CD4-positive, CD25-positive, alpha-beta regulatory T cell (primary cell): Measurements from ENCODE around the gene BRINP2. TPM values are rescaled to one million over a fixed set of nuclear protein-coding genes. Genes with fewer than 3 reads are reported as not detected.

ENCODE experiments used
- ATAC-seq, 2 donors: fragments of 150-1000 bp; cut with Tn5 transposase; one replicate each; pipeline ENCODE4 v1.10.0; 2021; ENCODE audit warnings: low read depth in 2 of 2, moderate number of reproducible peaks in 2 of 2, moderate library complexity in 1 of 2
- DNase-seq, 3 donors: peaks; one replicate each; pipeline versions ENCODE4 v3.0.0 to v3.0.0-alpha.2; 2012 to 2022; ENCODE audit warnings: mixed read lengths in 1 of 3
- H3K27ac ChIP-seq: one replicate; pipeline ENCODE4 v1.7.0; 2013; ENCODE audit warnings: mild to moderate bottlenecking, low read length; ENCODE audit not compliant: insufficient read depth, poor library complexity, severe bottlenecking
- H3K27me3 ChIP-seq: one replicate; pipeline ENCODE4 v1.7.0; 2013; ENCODE audit warnings: low read length; ENCODE audit not compliant: control insufficient read depth, insufficient read depth
- H3K36me3 ChIP-seq: one replicate; pipeline ENCODE4 v1.7.0; 2013; ENCODE audit warnings: mild to moderate bottlenecking, low read length, moderate library complexity; ENCODE audit not compliant: control insufficient read depth, insufficient read depth
- H3K4me1 ChIP-seq: 2 replicates; pipeline ENCODE4 v1.7.0; 2013; ENCODE audit warnings: mild to moderate bottlenecking, low read length; ENCODE audit not compliant: insufficient read depth, control insufficient read depth, poor library complexity, severe bottlenecking
- H3K4me3 ChIP-seq: one replicate; pipeline ENCODE4 v1.7.0; 2013; ENCODE audit warnings: low read depth, mild to moderate bottlenecking, low read length, moderate library complexity
- H3K9me3 ChIP-seq, 2 experiments: 1 replicate in 1 of 2; 2 replicates in 1 of 2; pipeline ENCODE4 v1.7.0; 2013; ENCODE audit warnings: low read length in 2 of 2, mild to moderate bottlenecking in 1 of 2, moderate library complexity in 1 of 2; ENCODE audit not compliant: control insufficient read depth in 2 of 2
- H3K27ac Mint-ChIP-seq, 3 donors: one replicate each; pipeline ENCODE4 v1.8.0; 2020 to 2022; ENCODE audit warnings: mild to moderate bottlenecking in 3 of 3, mixed read lengths in 3 of 3, moderate library complexity in 2 of 3
- H3K27me3 Mint-ChIP-seq: one replicate; pipeline ENCODE4 v1.8.0; 2022; ENCODE audit warnings: mild to moderate bottlenecking, mixed read lengths
- H3K36me3 Mint-ChIP-seq: one replicate; pipeline ENCODE4 v1.8.0; 2020; ENCODE audit warnings: mixed read lengths
- H3K4me1 Mint-ChIP-seq, 4 donors: one replicate each; pipeline ENCODE4 v1.8.0; 2020 to 2022; ENCODE audit warnings: mixed read lengths in 4 of 4, mild to moderate bottlenecking in 1 of 4
- H3K4me3 Mint-ChIP-seq, 4 donors: one replicate each; pipeline ENCODE4 v1.8.0; 2020 to 2022; ENCODE audit warnings: mild to moderate bottlenecking in 4 of 4, mixed read lengths in 4 of 4, moderate library complexity in 3 of 4
- H3K9me3 Mint-ChIP-seq, 7 donors: one replicate each; pipeline ENCODE4 v1.8.0; 2020 to 2022; ENCODE audit warnings: mixed read lengths in 7 of 7, mild to moderate bottlenecking in 3 of 7, moderate library complexity in 2 of 7
- polyA plus RNA-seq, 4 donors: library from polyadenylated mRNA; unstranded; fragments of 300-500 nt; fragmentation: Illumina TruSeq; gene quantifications; one replicate each; pipeline ENCODE4 v1.2.3, GENCODE V29; 2021
- total RNA-seq: library from RNA; stranded (reverse); gene quantifications from one replicate; pipeline ENCODE4 v1.2.3, GENCODE V29; 2022

The BRINP2 gene
- total and polyA plus RNA-seq, 5 donors from 2014 or later = not detected

DNA sequence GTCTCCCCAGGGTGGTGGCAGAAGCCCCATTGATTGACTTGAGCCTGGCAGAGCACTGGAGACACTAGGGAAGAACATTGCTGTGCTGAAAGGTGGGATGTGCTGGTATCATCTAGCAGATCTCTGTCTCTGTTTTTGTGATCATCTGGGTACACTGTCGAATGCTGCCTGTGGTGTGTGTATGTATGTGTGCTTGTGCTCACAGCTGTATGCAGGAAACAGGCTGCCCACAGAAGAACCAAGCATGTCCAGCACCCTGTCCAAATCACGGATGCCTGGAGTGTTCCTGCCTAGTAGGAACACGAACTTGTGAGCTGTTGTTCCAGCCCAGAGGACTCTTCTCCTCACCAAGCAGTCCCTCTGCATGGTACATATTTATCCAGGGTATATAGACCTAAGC lies 1.5 kb downstream of the BRINP2 start:
- Histone ChIP-seq H3K4me3 (no peak overlapping the region), H3K9me3 (no peaks in the 10 kb centered on the region), H3K36me3 (no peaks in the 10 kb centered on the region), H3K4me1 (no peaks in the 10 kb centered on the region), H3K27me3 (peaks cover 2% of the 10 kb centered on the region), H3K27ac (no peak overlapping the region)
- ATAC-seq (no peak), DNase-seq (no peak)
- Mint-ChIP-seq H3K4me1 (peaks cover 0 to 2% (median 0%) of the 10 kb centered on the region in 4 donors), H3K27ac (no peak overlapping the region), H3K9me3 (peaks cover 0 to 4% (median 0%) of the 10 kb centered on the region in 7 donors), H3K4me3 (peak overlapping the region in 1 of 4 donors; percentile 27), H3K36me3 (no peaks in the 10 kb centered on the region), H3K27me3 (peaks cover 13% of the 10 kb centered on the region)

GRCh38 chr1:177172866-177173265 lies 2.1 kb downstream of the BRINP2 start:
- H3K27me3 Mint-ChIP-seq = peaks cover 13% of the 10 kb centered on the region

GRCh38 chr1:177173976-177174375 lies 3.2 kb downstream of the BRINP2 start:
- Histone ChIP-seq H3K4me3 (no peak overlapping the region), H3K36me3 (no peaks in the 10 kb centered on the region), H3K9me3 (no peaks in the 10 kb centered on the region), H3K4me1 (no peaks in the 10 kb centered on the region), H3K27me3 (peaks cover 2% of the 10 kb centered on the region), H3K27ac (no peak overlapping the region)
- ATAC-seq = no peak
- Mint-ChIP-seq H3K4me3 (no peak overlapping the region), H3K27me3 (peaks cover 13% of the 10 kb centered on the region), H3K36me3 (no peaks in the 10 kb centered on the region), H3K27ac (no peak overlapping the region), H3K9me3 (peaks cover 0 to 4% (median 0%) of the 10 kb centered on the region in 7 donors), H3K4me1 (peaks cover 0 to 2% (median 0%) of the 10 kb centered on the region in 4 donors)
- no peak for DNase-seq

More at GRCh38 chr1:177172866-177173265, 2.1 kb downstream of the BRINP2 start:
- H3K4me3 Mint-ChIP-seq = no peak overlapping the region
- peaks cover 0 to 4% (median 0%) of the 10 kb centered on the region in 7 donors for H3K9me3 Mint-ChIP-seq
- Histone ChIP-seq H3K36me3 (no peaks in the 10 kb centered on the region), H3K27ac (no peak overlapping the region), H3K4me3 (no peak overlapping the region), H3K9me3 (no peaks in the 10 kb centered on the region), H3K27me3 (peaks cover 2% of the 10 kb centered on the region), H3K4me1 (no peaks in the 10 kb centered on the region)
- H3K27ac Mint-ChIP-seq = no peak overlapping the region
- ATAC-seq (no peak), DNase-seq (no peak)
- no peaks in the 10 kb centered on the region for H3K36me3 Mint-ChIP-seq
- peaks cover 0 to 2% (median 0%) of the 10 kb centered on the region in 4 donors for H3K4me1 Mint-ChIP-seq

DNA sequence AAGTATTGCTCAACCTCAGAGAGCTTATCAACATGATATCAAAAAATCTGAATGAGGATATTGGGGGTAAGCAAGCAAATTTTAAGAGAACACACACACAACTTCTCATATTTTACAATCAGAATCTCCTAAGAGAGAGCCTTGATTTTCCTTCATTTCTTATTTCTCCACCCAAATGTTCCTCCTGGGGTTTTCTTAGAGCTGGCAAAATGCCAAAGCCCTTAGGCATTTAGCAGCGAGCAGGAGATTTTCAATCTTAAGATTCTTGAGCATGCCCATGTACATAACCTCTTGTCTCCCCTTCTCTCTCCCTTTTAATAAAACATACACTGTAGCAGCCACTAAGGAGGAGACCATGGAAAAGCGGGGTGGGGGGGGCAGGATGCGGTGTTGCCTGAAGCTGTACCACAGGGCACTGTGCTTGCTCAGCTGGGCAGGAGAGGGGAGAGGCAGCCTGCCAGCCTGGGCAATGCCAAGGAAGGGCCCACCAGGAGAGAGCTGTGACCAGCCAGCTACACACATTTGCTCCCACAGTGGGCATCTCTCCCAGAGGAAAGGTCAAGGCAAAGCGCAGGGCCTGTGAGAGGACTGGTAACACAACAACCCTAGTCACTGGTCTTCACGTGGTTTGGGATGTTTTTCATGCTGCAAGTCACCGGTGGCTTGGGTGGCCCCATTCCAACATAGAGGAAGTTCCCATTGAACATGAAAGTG lies 4.3 kb downstream of the BRINP2 start:
- DNase-seq (no peak), ATAC-seq (no peak)
- H3K4me1 Mint-ChIP-seq = peaks cover 0 to 2% (median 0%) of the 10 kb centered on the region in 4 donors
- H3K27me3 Mint-ChIP-seq = peaks cover 13% of the 10 kb centered on the region
- H3K4me3 ChIP-seq = no peak overlapping the region
- no peak overlapping the region for H3K27ac ChIP-seq
- H3K27ac Mint-ChIP-seq = no peak overlapping the region
- H3K9me3 Mint-ChIP-seq = peaks cover 0 to 4% (median 1%) of the 10 kb centered on the region in 7 donors
- no peaks in the 10 kb centered on the region for H3K36me3 ChIP-seq
- peaks cover 2% of the 10 kb centered on the region for H3K27me3 ChIP-seq
- H3K9me3 ChIP-seq = no peaks in the 10 kb centered on the region
- no peak overlapping the region for H3K4me3 Mint-ChIP-seq
- no peaks in the 10 kb centered on the region for H3K36me3 Mint-ChIP-seq
- no peaks in the 10 kb centered on the region for H3K4me1 ChIP-seq

DNA sequence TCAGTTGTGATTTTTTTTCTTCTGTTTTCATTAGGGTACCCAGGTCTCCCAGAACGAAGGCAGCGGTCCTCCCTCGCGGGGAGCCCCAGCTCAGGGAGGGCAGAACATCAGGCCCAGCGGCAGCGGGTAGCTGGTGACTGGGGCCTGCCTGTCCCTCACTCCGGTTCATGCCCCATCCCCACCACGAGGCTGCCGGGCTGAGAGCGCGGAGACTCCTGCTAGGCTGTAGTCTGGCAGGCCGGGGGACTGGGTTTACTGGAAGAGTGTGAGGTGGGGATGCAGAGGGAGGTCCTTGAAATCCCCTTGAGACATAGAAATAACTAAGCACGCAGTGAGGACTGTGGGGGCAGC lies 10.5 kb downstream of the BRINP2 start:
- H3K9me3 ChIP-seq = no peaks in the 10 kb centered on the region
- no peak overlapping the region for H3K27ac ChIP-seq
- peak overlapping the region in 1 of 4 donors; percentile 15 for H3K4me3 Mint-ChIP-seq
- no peaks in the 10 kb centered on the region for H3K4me1 ChIP-seq
- H3K9me3 Mint-ChIP-seq = peaks cover 0 to 4% (median 1%) of the 10 kb centered on the region in 7 donors
- H3K27me3 ChIP-seq = peaks cover 2% of the 10 kb centered on the region
- no peak overlapping the region for H3K4me3 ChIP-seq
- H3K4me1 Mint-ChIP-seq = peaks cover 0 to 8% (median 1%) of the 10 kb centered on the region in 4 donors
- no peaks in the 10 kb centered on the region for H3K36me3 ChIP-seq
- H3K27me3 Mint-ChIP-seq = peaks cover 15% of the 10 kb centered on the region
- no peak overlapping the region for H3K27ac Mint-ChIP-seq
- DNase-seq (no peak), ATAC-seq (no peak)
- H3K36me3 Mint-ChIP-seq = no peaks in the 10 kb centered on the region

DNA sequence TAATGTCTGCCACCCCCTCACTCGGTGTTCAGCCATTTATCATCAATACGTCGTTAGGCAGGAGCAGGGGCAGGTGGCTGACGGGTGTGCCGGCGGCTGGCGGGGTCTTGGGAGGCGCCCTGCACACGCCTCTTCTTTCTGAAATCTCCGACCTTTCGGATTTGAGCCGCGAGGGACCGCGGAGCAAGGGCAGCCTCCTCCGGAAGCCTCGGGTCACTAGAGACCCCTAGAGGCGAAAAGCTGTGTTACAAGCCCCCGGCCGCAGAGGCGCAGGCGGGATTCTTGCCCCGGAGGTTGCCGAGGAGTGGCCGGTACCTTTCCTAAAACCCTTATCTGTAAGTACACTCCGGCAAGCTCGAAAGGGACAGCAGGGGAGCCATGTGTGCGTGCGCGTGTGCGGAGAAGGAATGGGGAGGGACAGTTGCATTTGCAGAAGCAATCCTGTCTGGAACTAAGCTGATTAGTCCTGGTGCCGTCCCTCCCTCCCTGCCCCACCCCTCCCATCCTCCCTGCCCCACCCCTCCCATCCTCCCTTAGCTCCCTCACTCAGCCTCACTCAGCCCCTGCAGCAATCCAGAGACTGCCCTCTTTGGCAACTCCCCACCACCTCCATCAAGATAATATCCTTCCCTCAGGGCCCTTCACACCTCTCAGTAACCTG lies 11.0 kb downstream of the BRINP2 start:
- peaks cover 15% of the 10 kb centered on the region for H3K27me3 Mint-ChIP-seq
- Histone ChIP-seq H3K36me3 (no peaks in the 10 kb centered on the region), H3K4me3 (no peak overlapping the region), H3K27me3 (peaks cover 2% of the 10 kb centered on the region), H3K9me3 (no peaks in the 10 kb centered on the region), H3K27ac (no peak overlapping the region), H3K4me1 (no peaks in the 10 kb centered on the region)
- peaks cover 0 to 4% (median 1%) of the 10 kb centered on the region in 7 donors for H3K9me3 Mint-ChIP-seq
- H3K4me3 Mint-ChIP-seq = peak overlapping the region in 3 of 4 donors; percentile 15 to 49 (median 38)
- no peak overlapping the region for H3K27ac Mint-ChIP-seq
- H3K4me1 Mint-ChIP-seq = peaks cover 0 to 8% (median 1%) of the 10 kb centered on the region in 4 donors
- DNase-seq (peak in 1 of 3 donors; percentile 30), ATAC-seq (peak in 1 of 2 donors; percentile 37)
- no peaks in the 10 kb centered on the region for H3K36me3 Mint-ChIP-seq

GRCh38 chr1:177183836-177184235 lies 13.1 kb downstream of the BRINP2 start:
- H3K4me1 Mint-ChIP-seq = peaks cover 0 to 8% (median 1%) of the 10 kb centered on the region in 4 donors
- peaks cover 15% of the 10 kb centered on the region for H3K27me3 Mint-ChIP-seq
- Histone ChIP-seq H3K9me3 (no peaks in the 10 kb centered on the region), H3K4me3 (no peak overlapping the region), H3K27me3 (peaks cover 2% of the 10 kb centered on the region), H3K4me1 (no peaks in the 10 kb centered on the region), H3K27ac (no peak overlapping the region), H3K36me3 (no peaks in the 10 kb centered on the region)
- no peak for ATAC-seq
- no peaks in the 10 kb centered on the region for H3K36me3 Mint-ChIP-seq
- DNase-seq = no peak
- H3K9me3 Mint-ChIP-seq = peaks cover 0 to 4% (median 0%) of the 10 kb centered on the region in 7 donors
- no peak overlapping the region for H3K27ac Mint-ChIP-seq
- no peak overlapping the region for H3K4me3 Mint-ChIP-seq
